HG03139 (cell line): ENCODE measurements around the gene CFAP410.

Experiments used
- ATAC-seq: cut with Tn5 transposase; IDR thresholded peaks from one replicate; pipeline ENCODE4 v1.9.1; 2021; ENCODE audit not compliant: unreplicated experiment

CFAP410 gene

DNA sequence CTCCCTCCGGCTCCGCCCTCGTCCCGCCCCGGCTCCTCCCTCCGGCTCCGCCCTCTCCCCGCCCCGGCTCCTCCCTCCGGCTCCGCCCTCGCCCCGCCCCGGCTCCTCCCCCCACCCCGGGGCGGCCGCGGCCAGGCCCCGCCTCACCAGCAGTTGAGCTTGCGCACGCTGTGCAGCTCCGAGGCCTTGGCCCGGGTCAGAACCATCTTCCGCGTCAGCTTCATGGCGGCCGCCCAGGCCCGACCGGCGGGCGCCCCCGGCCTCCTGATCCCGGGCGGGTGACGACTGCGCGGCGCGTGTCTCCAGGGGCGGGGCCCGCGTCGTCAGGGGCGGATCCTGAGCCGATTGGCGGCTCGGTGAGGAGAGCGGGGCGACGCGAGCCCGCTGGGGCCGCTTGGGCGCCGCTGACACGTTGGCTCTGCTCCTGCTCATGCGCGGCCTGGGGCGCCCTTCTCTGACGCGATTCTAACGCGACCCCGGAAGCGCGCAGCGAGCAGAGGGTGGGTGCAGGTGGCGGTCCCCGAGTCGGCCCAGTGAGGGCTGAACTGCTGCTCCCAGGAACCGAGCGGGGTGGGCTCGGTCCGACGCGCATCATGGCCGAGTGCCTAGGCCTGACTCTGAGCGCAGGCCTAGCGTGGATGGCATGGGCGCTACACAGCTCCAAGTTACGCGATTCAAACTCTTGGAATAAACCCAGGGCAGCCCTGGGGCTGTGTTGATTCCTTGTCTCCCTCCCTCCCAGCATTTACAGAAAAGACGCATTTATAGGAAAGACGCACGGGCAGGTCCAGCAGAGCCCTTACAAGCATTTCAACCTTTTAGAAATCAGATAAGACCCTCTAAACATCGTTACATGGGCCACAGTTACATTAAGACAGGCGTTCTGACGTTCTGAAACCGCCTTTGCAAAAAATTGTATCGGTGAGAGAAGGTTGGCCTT, at the start of gene CFAP410:
Gene CFAP410, minus strand, starts transcription at position 420 of the 940 bp plus-strand sequence. Its CDS starts 196 bp downstream, at position 224.
- peak; percentile 83 for ATAC-seq

DNA sequence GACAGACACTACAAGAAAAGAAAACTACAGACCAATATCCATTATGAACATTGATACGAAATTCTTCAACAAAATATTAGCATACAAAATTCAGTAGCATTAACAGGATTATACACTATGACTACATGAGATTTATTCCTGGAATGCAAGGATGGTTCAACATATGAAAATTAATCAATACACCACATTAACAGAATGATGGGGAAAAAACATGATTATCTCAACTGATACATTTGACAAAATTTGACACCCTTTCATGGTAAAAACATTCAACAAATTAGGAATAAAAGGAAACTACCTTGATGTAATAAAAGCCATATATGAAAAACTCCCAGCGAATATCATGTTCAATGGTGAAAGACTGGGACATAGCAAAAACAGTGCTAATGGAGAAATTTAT, 45.8 kb upstream of the CFAP410 start:
- no peak for ATAC-seq

DNA sequence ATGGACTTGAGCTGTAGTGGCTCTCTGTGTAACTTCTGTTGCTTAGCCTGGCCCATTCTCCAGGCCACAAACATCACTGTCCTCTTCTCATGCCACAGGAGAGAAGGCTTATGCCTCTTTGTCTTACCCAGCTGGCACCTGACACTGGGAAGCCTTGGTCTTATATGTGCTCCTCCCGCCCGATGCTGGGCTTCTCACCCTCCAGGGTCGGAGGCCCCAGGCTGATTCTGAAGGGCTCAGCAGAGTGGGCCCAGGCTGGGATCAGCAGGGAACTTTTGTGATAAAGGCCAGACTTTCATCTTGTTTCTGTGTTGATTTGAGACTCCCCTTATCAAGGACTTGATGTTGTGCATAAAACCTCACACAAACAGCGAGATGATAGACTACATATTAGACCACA, 44.0 kb upstream of the CFAP410 start:
- ATAC-seq: no peak

DNA sequence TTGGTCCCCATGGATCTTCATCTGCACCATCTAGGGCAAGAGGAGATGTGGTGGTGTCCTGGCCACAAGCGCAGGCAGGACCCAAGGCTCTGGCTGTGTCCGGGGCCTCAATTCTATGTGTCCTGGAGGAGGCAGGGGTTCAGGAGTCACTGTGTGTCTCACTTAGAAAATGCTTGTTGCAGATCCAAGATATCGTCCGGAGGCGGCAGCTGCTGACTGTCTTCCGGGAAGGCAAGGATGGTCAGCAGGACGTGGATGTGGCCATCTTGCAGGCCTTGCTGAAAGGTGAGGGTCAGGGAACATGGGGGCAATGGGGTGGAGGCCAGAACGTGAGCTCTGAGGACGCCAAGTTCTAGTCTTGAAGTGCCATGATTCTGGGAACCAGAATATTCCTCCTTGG, 43.3 kb upstream of the CFAP410 start:
- no peak for ATAC-seq

DNA sequence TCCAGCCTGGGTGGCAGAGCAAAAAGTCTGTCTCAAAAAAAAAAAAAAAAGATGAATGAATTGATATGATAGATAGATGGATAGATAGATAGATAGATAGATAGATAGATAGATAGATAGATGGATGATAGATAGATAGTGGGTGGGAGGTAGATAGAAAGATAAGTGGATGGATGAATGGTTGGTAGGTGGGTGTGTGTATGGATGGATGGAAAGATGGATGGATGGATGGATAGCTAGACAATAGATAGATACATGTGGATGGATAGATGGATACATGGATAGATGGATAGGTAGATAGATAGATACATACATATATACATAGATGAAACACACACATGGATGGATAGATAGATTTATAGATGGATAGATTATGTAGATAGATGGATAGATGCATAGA, 42.7 kb upstream of the CFAP410 start:
- no peak for ATAC-seq

DNA sequence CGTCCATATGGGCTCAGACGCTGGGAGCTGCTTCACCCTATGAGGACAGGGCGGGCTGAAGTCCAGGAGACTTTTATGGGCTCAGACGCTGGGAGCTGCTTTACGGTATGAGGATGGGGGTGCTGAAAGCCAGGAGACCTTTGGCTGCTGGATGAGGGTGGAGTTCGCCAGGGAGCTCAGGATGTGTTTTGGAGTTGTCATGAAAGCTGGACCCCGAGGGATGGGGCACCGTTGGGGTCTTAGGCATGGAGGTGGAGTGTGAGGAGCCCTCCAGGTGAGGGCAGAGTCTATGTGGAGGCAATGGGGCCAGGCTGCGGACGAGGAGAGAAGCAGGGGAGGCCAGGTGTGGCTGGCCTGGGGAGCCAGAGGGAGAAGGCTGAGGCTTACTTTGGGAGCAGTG, 41.7 kb upstream of the CFAP410 start:
- ATAC-seq: no peak

DNA sequence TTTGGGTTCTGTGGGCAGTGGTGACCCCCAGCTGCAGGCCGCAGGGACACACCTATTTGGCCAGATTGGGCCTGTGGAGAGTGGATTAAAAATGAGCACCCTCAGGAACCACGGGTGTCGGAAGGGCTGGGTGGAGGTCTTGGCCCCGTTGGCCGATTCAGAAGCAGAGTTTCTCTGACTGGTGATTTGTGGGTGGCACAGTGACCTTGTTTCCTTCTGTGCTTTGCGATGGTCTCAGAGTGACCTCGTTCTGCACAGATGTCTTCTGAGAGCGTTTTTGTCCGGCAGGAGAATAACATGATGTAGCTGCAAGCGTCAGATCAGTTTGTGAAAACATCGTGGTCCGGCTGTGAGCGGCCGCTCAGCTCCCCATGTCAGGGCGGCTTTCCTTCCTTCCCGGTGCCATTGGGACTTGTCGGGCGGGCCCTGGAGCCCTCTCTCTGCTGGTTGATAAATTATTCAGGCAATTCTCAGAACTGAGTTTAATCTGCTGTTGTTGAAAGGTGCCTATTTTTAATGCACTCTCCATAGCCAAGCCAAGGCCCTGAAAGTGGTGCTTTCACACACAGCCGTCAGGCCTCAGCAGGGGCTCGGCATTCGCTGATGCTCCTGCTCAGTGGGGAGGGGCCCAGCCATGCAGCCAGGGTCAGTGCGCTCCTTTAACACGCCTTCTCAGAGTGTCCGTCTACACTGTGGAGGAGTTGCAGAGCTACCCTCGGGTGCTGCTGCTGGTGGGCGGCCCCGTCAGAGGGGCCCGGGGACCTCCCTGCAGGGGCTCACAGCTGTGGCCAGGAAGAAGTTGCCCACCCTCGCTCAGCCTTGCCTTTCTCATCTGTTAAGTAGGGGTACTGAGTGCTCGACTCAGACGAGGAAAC, 41.0 kb upstream of the CFAP410 start:
- no peak for ATAC-seq

DNA sequence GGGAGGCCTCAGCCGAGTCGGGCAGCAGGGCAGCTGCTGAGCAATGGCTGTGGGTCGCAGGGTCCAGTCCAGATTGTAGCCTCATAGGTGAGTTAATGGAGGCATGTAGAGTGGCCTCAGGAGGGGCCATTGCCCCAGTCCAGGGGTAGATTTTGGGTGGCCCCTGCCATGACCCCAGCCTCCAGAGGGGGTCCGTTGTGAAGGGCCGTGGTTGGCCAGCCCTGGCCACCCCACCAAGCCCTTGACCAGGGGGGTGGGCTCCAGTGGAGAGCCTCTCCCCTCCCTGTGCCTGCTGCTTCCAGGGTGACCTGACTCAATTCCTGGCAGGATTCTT, 40.3 kb upstream of the CFAP410 start:
- no peak for ATAC-seq

DNA sequence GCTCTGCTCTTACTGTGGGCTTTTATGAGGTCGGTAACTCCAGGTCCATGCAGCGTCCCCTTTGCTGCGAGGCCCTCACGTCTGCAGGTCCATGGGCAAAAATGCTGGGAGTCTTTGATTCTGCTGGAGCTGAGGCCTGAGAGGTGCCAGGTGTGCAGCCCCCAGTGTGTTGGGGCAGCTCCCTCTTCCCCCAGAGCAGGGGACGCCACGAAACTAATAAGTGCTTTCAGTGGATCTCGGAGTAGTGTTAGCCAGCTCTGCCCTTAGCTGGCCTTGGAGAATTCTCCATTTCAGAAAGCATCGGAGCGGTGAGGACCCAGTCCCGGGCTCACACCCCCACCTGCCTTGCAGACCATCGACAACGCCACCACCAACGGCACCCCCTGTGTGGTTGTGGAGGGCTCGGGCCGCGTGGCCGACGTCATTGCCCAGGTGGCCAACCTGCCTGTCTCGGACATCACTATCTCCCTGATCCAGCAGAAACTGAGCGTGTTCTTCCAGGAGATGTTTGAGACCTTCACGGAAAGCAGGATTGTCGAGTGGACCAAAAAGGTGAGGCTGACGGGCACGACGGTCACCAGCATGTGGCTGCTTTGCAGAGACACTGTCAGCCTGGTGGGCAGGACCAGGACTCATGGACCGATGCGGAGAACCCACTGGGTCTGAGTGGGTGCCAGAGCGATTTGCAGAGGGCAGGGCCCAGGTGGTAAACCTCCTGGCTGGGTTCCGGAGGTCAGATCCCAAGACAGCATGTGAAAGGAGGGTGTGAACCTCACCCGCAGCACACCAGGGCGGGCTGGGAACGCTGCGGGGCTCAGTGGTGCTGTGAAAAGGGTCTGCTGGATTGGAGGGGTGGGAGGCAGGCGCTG, 39.7 kb upstream of the CFAP410 start:
- ATAC-seq: no peak

DNA sequence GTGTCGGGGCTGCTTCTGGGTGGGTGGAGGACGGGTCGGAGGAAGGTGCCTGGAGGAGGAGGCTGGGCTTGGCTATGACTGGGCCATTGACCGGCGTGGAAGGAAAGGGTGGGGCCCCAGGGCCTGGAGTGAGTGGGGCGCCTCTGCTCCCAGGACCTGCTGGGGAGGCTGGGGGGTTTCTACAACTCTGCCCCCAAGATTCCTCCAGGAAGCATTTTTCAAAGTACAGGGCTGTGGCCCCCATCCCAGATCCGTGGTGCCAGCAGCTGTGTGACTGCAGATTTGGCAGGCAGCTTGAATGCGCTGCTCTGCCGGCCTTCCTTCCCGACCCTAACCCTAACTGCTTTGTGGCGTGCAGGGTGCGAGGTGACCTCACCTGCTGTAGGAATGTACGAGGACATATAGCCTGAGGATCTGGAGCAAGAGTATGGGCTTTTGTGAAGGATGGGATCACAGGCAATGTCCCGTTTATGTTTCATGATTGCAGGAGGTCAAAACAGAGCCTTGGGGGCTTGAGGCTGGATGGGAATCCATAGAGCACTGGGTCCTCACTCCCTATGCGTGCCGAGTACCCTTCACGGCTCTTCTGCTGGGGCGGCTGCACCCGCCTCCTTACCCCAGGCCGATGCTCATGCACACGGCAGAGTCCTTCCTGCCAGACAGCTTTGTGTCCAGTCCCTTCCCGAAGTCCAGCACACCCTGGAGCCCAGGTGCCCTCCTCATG, 38.9 kb upstream of the CFAP410 start:
- ATAC-seq: no peak

DNA sequence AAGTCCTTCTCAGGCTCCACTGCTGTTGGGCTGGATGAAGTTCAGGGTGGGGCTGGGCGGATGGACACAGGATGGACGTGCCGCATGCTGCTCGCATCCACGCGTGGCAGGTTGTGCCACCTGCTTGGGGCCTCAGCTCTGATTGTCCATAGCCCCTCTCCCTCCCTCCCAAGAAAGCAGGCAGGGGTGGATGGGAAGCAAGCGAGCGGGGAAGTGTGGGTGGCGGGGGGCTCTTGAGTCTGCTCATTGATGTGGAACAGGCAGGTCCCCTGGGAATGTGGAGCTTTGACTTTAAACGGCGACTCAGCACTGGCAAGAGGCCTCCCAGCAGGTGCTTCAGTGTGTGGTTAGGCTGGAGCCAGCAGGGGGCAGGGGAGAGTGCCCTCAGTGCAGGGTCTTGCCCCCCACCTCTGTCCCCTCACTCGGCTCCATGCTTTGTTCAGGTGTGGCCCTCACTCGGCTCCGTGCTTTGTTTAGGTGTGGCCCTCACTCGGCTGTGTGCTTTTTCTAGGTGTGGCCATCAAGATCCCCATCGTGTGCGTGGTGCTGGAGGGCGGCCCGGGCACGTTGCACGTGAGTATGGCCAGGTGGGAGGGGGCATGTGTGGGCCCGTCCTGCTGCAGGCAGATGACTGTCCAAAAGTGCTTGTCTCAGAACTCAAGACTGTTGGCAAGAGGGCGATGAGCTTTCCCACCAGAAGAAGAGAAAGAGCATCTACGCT, 38.2 kb upstream of the CFAP410 start:
- ATAC-seq: no peak

DNA sequence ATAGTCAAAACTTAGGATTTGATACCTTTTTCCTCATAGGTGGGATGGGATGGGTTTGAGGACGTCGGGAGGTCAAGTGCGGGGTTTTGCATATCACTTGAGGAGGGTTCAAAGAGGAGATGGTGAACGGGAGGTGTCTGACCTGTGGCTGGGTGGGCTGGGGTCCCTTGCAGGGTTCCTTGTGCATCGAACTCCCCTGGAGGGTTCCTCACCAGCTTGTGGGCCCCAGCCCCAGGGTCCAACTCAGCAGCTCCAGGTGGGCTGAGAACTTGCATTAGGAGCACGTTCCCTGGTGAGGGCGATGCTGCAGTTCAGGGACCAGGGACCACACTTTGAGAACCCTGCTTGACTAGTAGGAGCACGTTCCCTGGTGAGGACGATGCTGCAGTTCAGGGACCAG, 37.4 kb upstream of the CFAP410 start:
- ATAC-seq: no peak

DNA sequence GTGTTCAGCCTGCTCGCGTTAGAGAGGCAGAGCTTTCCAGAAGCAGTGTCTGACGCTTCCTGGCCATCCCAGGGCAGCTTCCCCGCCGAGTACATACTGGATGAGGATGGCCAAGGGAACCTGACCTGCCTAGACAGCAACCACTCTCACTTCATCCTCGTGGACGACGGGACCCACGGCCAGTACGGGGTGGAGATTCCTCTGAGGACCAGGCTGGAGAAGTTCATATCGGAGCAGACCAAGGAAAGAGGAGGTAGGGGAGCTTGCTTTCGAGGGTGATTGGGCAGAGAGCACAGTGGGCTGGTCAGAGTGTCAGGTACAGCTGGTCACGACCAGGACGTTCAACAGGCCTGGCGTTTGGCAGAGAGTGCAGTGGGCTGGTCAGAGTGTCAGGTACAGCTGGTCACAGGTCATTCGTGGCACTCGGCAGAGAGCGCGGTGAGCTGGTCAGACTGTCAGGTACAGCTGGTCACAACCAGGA, 36.6 kb upstream of the CFAP410 start:
- no peak for ATAC-seq

DNA sequence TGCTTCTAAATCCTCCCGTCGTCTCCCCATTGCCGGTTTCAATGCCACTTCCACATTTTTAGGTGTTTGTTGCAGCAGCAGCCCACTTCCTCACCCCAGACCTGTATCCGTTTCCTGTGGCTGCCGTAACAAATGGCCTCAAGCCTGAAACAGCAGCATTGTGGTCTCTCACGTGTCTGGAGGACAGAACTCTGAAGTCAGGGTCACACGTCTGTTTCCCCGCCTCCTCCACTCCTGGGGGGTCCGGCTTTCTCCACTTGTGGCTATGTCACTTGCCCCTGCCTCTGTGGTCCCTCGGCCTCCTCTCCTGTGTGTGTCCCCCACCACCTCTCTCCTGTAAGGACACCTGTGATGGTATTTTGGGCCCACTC, 36.1 kb upstream of the CFAP410 start:
- no peak for ATAC-seq

DNA sequence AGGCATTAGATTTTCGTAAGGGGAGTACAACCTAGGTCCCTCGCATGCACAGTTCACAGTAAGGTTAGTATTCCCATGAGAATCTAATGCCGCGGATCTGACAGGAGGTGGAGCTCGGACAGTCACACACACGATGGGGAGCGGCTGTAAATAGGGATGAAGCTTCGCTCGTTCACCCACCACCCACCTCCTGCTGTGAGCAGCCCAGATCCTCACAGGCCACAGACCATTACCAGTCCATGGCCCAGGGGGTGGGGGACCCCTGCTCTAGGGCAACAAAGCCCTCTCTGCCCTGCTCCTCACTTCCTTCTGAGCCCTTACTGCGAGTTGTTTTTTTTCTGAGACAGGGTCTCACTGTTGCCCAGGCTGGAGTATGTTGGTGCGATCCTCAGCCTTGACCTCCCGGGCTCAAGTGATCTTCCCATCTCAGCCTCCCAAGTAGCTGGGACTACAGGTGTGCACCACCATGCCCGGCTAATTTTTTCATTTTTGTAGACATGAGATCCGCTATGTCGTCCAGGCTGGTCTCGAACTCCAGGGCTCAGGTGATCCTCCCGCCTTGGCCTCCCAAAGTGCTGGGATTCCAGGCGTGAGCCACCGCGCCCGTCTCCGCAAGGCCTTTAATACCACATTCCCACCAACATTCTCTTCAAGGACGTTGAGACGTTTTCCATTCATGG, 35.6 kb upstream of the CFAP410 start:
- no peak for ATAC-seq

DNA sequence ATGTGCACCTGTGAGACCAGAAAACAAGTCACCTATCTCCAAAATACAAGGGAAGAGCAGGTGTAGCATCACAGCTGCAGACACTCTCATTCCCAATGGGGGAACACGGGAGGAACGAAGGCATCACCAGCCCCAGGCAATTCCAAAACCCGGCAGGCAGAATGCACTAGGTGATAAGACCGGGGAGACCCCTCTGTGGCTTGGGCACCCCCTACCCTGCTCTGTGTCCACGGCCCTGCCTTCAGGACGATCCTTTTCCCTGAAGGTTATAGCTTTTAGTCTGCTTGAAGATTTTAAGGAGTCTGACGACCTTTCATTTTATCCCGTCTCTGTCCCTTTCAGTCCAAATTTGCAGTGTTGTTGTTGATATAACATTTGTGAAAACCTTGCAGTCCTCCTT, 33.4 kb upstream of the CFAP410 start:
- no peak for ATAC-seq

DNA sequence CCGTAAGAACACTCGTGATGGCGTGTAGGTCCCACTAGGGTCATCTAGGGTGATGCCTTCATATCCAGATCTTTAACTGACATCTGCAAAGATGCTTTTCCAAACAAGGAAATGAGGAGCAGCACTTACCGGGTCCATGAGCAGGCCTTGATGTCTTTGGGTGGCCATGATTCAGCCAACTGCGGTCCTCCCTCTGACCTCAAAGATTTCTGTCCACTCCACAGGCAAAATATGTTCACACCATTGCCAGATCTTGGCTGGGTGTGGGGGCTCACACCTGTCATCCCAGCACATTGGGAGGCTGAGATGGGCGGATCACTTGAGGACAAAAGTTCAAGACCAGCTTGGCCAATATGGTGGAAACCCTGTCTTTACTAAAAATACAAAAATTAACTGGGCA, 32.4 kb upstream of the CFAP410 start:
- no peak for ATAC-seq

DNA sequence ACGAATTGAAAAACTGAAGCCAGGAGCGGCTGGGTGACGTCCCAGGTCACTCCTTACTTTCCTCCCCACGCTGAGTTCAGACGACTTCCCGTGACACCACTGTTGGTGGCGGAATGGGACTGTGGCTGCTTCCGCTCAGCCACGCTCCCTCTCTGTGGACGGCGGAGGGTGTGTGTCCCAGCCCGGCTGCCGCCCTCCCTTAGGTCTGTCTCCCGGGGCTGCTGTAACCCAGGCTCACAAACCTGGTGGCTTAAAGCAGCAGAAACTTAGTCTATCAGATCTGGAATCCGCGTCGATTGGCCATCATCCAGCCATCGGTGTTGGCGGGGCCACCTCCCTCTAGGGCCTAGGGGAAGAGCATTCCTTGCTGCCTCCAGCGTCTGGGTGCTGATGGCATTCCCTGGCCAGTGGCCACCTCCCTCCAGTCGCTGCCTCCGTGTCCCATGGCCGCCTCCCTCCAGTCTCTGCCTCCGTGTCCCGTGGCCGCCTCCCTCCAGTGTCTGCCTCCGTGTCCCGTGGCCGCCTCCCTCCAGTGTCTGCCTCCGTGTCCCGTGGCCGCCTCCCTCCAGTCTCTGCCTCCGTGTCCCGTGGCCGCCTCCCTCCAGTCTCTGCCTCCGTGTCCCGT, 31.7 kb upstream of the CFAP410 start:
- no peak for ATAC-seq
